Peyer's patch (tissue), 4 donors: ENCODE measurements around the gene TMEM178B. TPM values are rescaled to one million over a fixed set of nuclear protein-coding genes. Genes with fewer than 3 reads are reported as not detected.
A peak's percentile ranks its signal among the peaks of the same experiment; 100 is the strongest.

Experiments used
- DNase-seq, 3 donors: peaks; one replicate each; pipeline ENCODE4 v3.0.0-alpha.2; 2017 to 2019
- H3K27ac ChIP-seq, 4 donors: fragments of 200-600 bp; sonication (generic); one replicate each; pipeline ENCODE4 v1.5.1; 2016 to 2019
- H3K27me3 ChIP-seq, 2 donors: fragments of 200-600 bp; sonication (generic); one replicate each; pipeline ENCODE4 v1.5.1; 2019
- H3K36me3 ChIP-seq, 3 donors: fragments of 200-600 bp; sonication (generic); one replicate each; pipeline ENCODE4 v1.5.1; 2016 to 2019
- H3K4me1 ChIP-seq, 4 donors: fragments of 200-600 bp; sonication (generic); one replicate each; pipeline ENCODE4 v1.5.1; 2016 to 2019
- H3K4me3 ChIP-seq, 4 donors: fragments of 200-600 bp; sonication (generic); 1 replicate in 3 of 4; 2 replicates in 1 of 4; pipeline ENCODE4 v1.5.1; 2016 to 2019; ENCODE audit warnings: mild to moderate bottlenecking in 1 of 4
- H3K9me3 ChIP-seq, 4 donors: fragments of 200-600 bp; sonication (generic); one replicate each; pipeline ENCODE4 v1.5.1; 2016 to 2019; ENCODE audit warnings: mild to moderate bottlenecking in 1 of 4
- POLR2A ChIP-seq, 2 donors: fragments of 450-650 bp; IDR thresholded peaks; one replicate each; pipeline ENCODE4 v1.5.1; 2017; ENCODE audit warnings: antibody characterized with exemption in 2 of 2, mild to moderate bottlenecking in 2 of 2, moderate library complexity in 2 of 2
- total RNA-seq, 4 donors: library from RNA; depleted of rRNA; stranded (reverse); fragments of >200 nt; gene quantifications; one replicate each; pipeline ENCODE4 v1.1.0, GENCODE V29; 2016
- TF ChIP-seq, protein P1 (sequence below), 6 experiments: fragments of 450-650 bp in 4 of 6; fragments of 200-600 bp in 2 of 6; sonication (generic) in 1 of 6; IDR thresholded peaks; one replicate each; pipeline ENCODE4 v1.5.1; 2017 to 2019; ENCODE audit warnings: antibody characterized with exemption in 6 of 6, mild to moderate bottlenecking in 3 of 6, moderate library complexity in 1 of 6

TMEM178B gene
- total RNA-seq, 4 donors from 2014 or later: under 0.01 to 0.66 (median 0.13) TPM; not detected in 1

DNA sequence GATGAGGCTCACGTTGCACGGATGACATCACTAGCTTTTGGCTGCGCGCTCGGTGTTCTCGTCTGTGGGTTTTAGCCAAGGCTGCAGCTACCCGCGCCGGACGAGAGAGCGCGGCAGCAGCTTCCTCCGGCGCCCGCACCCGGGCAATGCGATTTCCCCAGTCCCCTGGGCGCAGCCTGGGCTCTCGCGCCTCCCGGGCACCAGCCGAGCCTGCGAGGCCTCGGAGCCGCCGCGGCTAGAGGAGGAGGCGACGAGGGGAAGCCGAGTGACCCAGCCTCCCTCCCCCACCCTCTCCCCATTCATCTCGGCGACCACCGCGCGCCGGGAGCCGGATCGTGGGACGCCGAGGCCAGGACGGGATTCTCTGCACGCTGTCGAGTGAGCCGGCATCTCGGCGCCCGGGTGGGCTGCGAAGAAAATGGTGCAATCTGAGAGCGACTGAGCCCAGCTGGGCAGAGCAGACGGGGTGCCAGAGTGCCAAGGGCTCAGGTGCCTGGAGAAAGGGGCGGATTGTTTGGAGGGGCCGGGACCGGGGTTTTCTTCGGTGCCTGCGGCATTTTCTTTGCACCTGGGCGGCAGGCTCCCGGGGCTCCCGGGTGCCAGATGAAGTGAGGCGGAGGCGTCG is 1.2 kb upstream of the TMEM178B start:
- H3K9me3 ChIP-seq: no peaks in the 10 kb centered on the region
- TF ChIP-seq, protein P1, sequence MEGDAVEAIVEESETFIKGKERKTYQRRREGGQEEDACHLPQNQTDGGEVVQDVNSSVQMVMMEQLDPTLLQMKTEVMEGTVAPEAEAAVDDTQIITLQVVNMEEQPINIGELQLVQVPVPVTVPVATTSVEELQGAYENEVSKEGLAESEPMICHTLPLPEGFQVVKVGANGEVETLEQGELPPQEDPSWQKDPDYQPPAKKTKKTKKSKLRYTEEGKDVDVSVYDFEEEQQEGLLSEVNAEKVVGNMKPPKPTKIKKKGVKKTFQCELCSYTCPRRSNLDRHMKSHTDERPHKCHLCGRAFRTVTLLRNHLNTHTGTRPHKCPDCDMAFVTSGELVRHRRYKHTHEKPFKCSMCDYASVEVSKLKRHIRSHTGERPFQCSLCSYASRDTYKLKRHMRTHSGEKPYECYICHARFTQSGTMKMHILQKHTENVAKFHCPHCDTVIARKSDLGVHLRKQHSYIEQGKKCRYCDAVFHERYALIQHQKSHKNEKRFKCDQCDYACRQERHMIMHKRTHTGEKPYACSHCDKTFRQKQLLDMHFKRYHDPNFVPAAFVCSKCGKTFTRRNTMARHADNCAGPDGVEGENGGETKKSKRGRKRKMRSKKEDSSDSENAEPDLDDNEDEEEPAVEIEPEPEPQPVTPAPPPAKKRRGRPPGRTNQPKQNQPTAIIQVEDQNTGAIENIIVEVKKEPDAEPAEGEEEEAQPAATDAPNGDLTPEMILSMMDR (IDR thresholded peaks at IDR 0.05): no peak
- no peak for TF ChIP-seq POLR2A (IDR thresholded peaks at IDR 0.05)
- H3K36me3 ChIP-seq: no peaks in the 10 kb centered on the region
- peak overlapping the region in 2 of 4 donors; percentile 13 to 42 for H3K27ac ChIP-seq
- peak overlapping the region; percentile 25 to 52 (median 50) for H3K4me3 ChIP-seq
- DNase-seq: peak in 1 of 3 donors; percentile 51
- H3K27me3 ChIP-seq: peaks cover 0 to 27% of the 10 kb centered on the region in 2 donors
- H3K4me1 ChIP-seq: peaks cover 0 to 33% (median 13%) of the 10 kb centered on the region in 4 donors

GRCh38 chr7:141073173-141073640 is 657 bp upstream of the TMEM178B start:
- no peak for DNase-seq
- H3K27ac ChIP-seq: peak overlapping the region in 2 of 4 donors; percentile 13 to 42
- peak overlapping the region; percentile 25 to 52 (median 50) for H3K4me3 ChIP-seq
- TF ChIP-seq POLR2A (IDR thresholded peaks at IDR 0.05): no peak
- TF ChIP-seq, protein P1 (IDR thresholded peaks at IDR 0.05): no peak
- no peaks in the 10 kb centered on the region for H3K9me3 ChIP-seq
- peaks cover 0 to 33% (median 13%) of the 10 kb centered on the region in 4 donors for H3K4me1 ChIP-seq
- peaks cover 0 to 27% of the 10 kb centered on the region in 2 donors for H3K27me3 ChIP-seq
- H3K36me3 ChIP-seq: no peaks in the 10 kb centered on the region

- Histone ChIP-seq H3K27me3 (peaks cover 0 to 27% of the 10 kb centered on the region in 2 donors), H3K36me3 (no peaks in the 10 kb centered on the region), H3K27ac (no peak overlapping the region), H3K4me1 (peaks cover 0 to 33% (median 13%) of the 10 kb centered on the region in 4 donors), H3K4me3 (peak overlapping the region; percentile 25 to 52 (median 50)), H3K9me3 (no peaks in the 10 kb centered on the region)
- TF ChIP-seq POLR2A (IDR thresholded peaks at IDR 0.05): no peak
- TF ChIP-seq, protein P1 (IDR thresholded peaks at IDR 0.05): no peak
- no peak for DNase-seq
These were observed 513 bp downstream of the TMEM178B start for GRCh38 chr7:141074162-141074991.

- Histone ChIP-seq H3K4me3 (peak overlapping the region in 1 of 4 donors; percentile 52), H3K27ac (no peak overlapping the region), H3K27me3 (peaks cover 0 to 27% of the 10 kb centered on the region in 2 donors), H3K4me1 (peaks cover 0 to 33% (median 13%) of the 10 kb centered on the region in 4 donors), H3K36me3 (no peaks in the 10 kb centered on the region), H3K9me3 (no peaks in the 10 kb centered on the region)
- TF ChIP-seq, protein P1 (IDR thresholded peaks at IDR 0.05): no peak
- TF ChIP-seq POLR2A (IDR thresholded peaks at IDR 0.05): no peak
- no peak for DNase-seq
These were observed 1.1 kb downstream of the TMEM178B start for GRCh38 chr7:141074997-141075396.

GRCh38 chr7:141076377-141076776 is 2.5 kb downstream of the TMEM178B start:
- H3K4me3 ChIP-seq: no peak overlapping the region
- H3K27me3 ChIP-seq: peaks cover 0 to 23% of the 10 kb centered on the region in 2 donors
- H3K4me1 ChIP-seq: peaks cover 0 to 28% (median 13%) of the 10 kb centered on the region in 4 donors
- no peak overlapping the region for H3K27ac ChIP-seq
- TF ChIP-seq POLR2A (IDR thresholded peaks at IDR 0.05): no peak
- TF ChIP-seq, protein P1 (IDR thresholded peaks at IDR 0.05): no peak
- H3K36me3 ChIP-seq: no peaks in the 10 kb centered on the region
- no peaks in the 10 kb centered on the region for H3K9me3 ChIP-seq
- DNase-seq: no peak
